WERI-Rb-1 (cell line): ENCODE measurements around the gene VAX1.

Experiments used
- DNase-seq: peaks from one replicate; pipeline ENCODE4 v3.0.0-alpha.2; 2020
- H3K27ac ChIP-seq: fragments of 250-450 bp; sonication (Bioruptor Pico); 2 replicates; pipeline ENCODE4 v1.5.1; 2020; ENCODE audit warnings: mild to moderate bottlenecking, moderate library complexity
- H3K27me3 ChIP-seq: fragments of 250-450 bp; sonication (Bioruptor Pico); 2 replicates; pipeline ENCODE4 v1.5.1; 2021; ENCODE audit warnings: mild to moderate bottlenecking, low read depth, moderate library complexity; ENCODE audit not compliant: insufficient read depth, severe bottlenecking
- H3K36me3 ChIP-seq: fragments of 250-450 bp; sonication (Bioruptor Pico); 2 replicates; pipeline ENCODE4 v1.5.1; 2020; ENCODE audit warnings: mild to moderate bottlenecking, moderate library complexity
- H3K4me3 ChIP-seq: 2 replicates; pipeline ENCODE4 v1.5.1; 2011; ENCODE audit warnings: low read depth, mild to moderate bottlenecking, control low read depth, low read length
- H3K9me3 ChIP-seq: fragments of 250-450 bp; sonication (Bioruptor Pico); 2 replicates; pipeline ENCODE4 v1.5.1; 2021; ENCODE audit warnings: mild to moderate bottlenecking, moderate library complexity; ENCODE audit not compliant: severe bottlenecking
- TF ChIP-seq, protein P1 (sequence below): IDR thresholded peaks from 2 replicates; pipeline ENCODE4 v1.5.1; 2011; ENCODE audit warnings: low read depth, mild to moderate bottlenecking, control low read depth, inconsistent platforms, low read length

Gene VAX1

DNA sequence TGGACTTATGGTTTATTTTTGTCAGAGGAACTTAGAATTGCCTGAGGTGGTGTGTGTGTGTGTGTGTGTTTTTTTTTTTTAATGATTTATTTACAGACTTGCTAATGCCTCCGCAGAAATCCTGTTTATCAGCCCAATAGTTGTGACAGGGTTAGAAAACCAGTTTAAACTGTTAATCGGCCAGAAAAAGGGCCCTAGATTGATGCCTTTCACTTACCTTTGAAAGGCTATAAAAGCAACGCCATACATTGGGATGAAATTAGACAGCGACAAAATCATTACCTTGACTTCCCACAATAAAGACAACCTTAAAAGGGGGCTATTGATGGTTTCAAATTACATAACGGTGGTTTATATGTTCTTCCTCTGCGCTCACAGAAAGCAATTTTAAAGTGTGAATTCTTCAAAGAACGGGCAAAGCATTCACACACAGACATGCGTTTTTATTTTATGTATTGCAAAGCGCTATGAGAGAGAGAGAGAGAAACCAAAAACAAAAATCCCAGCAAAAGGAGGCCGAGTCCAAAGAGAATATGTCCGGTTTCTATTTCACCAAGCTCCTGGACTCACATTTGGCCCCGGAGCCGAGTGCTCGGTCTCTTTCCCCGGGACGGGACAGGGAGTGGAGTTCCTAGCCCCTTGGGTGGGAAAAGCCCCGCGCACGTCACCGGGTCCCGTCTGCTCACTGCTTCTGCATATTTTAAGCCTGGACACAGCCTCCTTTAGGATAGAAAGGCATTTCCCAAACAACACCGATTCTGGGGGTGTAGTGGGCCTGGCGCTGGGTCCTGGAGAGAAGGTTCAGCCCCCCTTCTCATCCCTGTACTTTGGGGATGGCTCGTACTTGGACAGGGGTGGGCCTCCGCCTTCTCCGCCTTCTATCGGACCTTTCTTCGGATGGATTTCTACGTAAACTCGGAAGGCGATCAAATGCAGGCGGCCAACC, 26.8 kb upstream of the VAX1 start:
- Histone ChIP-seq H3K36me3 (no peaks in the 10 kb centered on the region), H3K27ac (no peak overlapping the region), H3K9me3 (no peaks in the 10 kb centered on the region), H3K27me3 (peaks cover 77% of the 10 kb centered on the region), H3K4me3 (peak overlapping the region; percentile 15)
- no peak for DNase-seq
- TF ChIP-seq, protein P1, sequence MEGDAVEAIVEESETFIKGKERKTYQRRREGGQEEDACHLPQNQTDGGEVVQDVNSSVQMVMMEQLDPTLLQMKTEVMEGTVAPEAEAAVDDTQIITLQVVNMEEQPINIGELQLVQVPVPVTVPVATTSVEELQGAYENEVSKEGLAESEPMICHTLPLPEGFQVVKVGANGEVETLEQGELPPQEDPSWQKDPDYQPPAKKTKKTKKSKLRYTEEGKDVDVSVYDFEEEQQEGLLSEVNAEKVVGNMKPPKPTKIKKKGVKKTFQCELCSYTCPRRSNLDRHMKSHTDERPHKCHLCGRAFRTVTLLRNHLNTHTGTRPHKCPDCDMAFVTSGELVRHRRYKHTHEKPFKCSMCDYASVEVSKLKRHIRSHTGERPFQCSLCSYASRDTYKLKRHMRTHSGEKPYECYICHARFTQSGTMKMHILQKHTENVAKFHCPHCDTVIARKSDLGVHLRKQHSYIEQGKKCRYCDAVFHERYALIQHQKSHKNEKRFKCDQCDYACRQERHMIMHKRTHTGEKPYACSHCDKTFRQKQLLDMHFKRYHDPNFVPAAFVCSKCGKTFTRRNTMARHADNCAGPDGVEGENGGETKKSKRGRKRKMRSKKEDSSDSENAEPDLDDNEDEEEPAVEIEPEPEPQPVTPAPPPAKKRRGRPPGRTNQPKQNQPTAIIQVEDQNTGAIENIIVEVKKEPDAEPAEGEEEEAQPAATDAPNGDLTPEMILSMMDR = no peak

- Histone ChIP-seq H3K36me3 (no peaks in the 10 kb centered on the region), H3K4me3 (no peak overlapping the region), H3K9me3 (no peaks in the 10 kb centered on the region), H3K27ac (no peak overlapping the region), H3K27me3 (peaks cover 69% of the 10 kb centered on the region)
- TF ChIP-seq, protein P1 = no peak
- no peak for DNase-seq
These were observed 26.0 kb upstream of the VAX1 start for GRCh38 chr10:117163954-117164548.

DNA sequence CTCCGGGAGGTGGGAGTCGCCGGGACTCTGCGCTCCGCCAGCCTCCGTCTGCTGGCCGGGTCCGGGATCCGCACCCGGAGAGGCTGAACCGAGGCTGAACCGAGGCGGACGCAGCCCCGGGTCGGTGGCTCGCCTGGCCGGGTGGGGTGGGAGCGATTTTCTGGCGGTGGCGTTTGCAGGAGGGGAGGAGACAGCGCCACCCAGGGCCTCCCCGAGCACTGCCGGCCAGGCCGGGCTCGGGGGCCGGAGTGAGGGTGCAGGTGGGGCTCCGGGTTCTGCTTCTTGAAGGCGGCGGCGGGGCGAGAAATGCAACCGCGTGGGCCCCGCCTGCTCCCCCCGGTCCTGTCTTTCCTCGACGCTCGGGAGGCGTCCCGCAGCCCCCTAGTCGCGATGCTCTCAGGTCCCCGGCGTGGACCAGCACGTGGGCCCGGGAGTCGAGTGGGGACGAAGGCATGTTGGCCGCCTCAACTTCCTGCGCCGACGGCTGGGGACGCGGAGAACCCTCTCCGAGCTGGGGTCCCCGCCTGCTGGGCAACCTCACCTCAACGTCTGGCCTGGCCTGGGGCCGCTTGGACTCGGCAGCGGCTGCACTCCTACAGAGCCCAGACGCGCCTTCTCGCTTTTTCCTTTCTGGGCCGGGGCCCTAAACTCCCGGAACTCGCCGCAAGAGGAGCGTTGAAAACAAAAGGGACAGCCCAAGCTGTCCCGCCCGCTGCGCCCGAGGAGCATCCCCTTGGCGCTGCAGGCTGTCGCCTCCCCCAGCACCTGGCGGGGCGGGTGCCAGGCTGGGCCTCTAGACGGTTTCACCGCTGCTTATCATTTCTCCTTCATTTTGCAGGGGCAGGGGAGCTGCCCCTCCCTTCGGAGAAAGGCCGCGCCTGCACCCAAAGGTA, 25.2 kb upstream of the VAX1 start:
- Histone ChIP-seq H3K27me3 (peaks cover 63% of the 10 kb centered on the region), H3K4me3 (peak overlapping the region; percentile 40)
- peak; percentile 80 for DNase-seq

GRCh38 chr10:117162093-117163060, 24.3 kb upstream of the VAX1 start:
- Histone ChIP-seq H3K4me3 (peak overlapping the region; percentile 40), H3K36me3 (no peaks in the 10 kb centered on the region), H3K9me3 (no peaks in the 10 kb centered on the region), H3K27me3 (peaks cover 56% of the 10 kb centered on the region), H3K27ac (no peak overlapping the region)
- TF ChIP-seq, protein P1 = no peak
- DNase-seq = no peak

More for the DNA sequence above, 25.2 kb upstream of the VAX1 start:
- Histone ChIP-seq H3K36me3 (no peaks in the 10 kb centered on the region), H3K9me3 (no peaks in the 10 kb centered on the region), H3K27ac (no peak overlapping the region)
- TF ChIP-seq, protein P1 = peak; percentile 77
